ENCODE data around the gene ASS1.

ASS1 gene

GRCh38 chr9:130543368-130543767 is 98.6 kb downstream of the ASS1 start:
- ChIA-PET POLR2A (ENCODE audit: low non-redundant PET) (no interaction called here), CTCF (interaction anchor here (0.7 kb wide), 1 partner anchor 17 kb away, joined by 4 read pairs; no protein-coding TSS in a partner anchor)
- TF ChIP-seq CTCF (conservative IDR thresholded peaks at IDR 0.05; ENCODE audit: low read depth): no peak
- no peak for DNase-seq (ENCODE audit: low spot score)
- peak overlapping the region; percentile 57 for H3K27ac ChIP-seq

DNA sequence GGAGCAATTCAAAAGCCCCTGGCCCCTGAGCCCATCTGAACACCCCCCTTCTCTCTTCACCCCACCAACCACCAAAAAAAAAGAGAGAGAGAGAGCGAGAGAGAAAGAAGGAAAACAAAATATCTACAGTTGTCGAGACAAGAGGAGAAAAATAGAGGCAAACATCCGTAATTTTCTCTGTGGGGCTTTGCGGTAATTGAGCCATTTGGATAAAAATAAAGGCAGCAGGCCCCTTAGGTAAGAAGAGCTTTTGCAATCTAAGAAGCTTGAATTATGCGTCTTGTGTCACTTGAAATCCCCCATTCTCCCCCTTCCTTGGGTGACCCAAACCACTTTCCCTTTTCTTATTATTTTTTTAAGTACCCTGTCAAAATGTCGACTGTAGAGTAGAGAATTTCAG is 99.1 kb downstream of the ASS1 start:
- POLR2A ChIA-PET (ENCODE audit: low non-redundant PET): no interaction called here

GRCh38 chr9:130544364-130544763 is 99.6 kb downstream of the ASS1 start:
- no peak for TF ChIP-seq CTCF (conservative IDR thresholded peaks at IDR 0.05; ENCODE audit: low read depth)
- ChIA-PET CTCF (no interaction called here), POLR2A (ENCODE audit: low non-redundant PET) (no interaction called here)
- H3K27ac ChIP-seq: 0 out of 2 replicates have a peak overlapping the region, but pooled peaks have one; percentile 4
- DNase-seq (ENCODE audit: low spot score): no peak

More for the DNA sequence above, 99.1 kb downstream of the ASS1 start:
- DNase-seq (ENCODE audit: low spot score): no peak
- CTCF ChIA-PET: no interaction called here
- TF ChIP-seq CTCF (conservative IDR thresholded peaks at IDR 0.05; ENCODE audit: low read depth): no peak
- peak overlapping the region; percentile 57 for H3K27ac ChIP-seq

DNA sequence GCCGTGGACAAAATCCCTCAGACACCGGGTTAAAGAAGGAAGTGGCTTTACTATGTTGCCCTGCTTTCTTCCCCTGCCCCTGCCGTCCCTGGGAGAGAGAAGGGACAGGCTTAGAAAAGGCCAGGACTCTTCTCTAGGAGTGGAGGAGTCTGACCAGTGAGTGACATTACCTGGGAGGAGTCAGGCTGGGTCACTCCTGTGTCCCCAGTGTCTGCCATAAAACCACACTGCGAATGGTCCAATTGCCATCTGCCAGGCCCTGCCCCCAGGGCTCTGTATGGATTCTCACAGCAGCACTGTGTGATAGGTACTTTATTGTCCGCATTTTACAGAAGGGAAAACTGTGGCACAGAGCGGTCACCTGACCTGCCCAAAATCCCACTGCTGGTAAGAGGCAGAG is 103.3 kb downstream of the ASS1 start:
- CTCF ChIA-PET: no interaction called here
- POLR2A ChIA-PET (ENCODE audit: low non-redundant PET): no interaction called here
- TF ChIP-seq CTCF (conservative IDR thresholded peaks at IDR 0.05; ENCODE audit: low read depth): no peak
- H3K27ac ChIP-seq: no peak overlapping the region
- DNase-seq (ENCODE audit: low spot score): no peak

GRCh38 chr9:130549093-130549735 is 104.5 kb downstream of the ASS1 start:
- H3K27ac ChIP-seq: no peak overlapping the region
- TF ChIP-seq CTCF (conservative IDR thresholded peaks at IDR 0.05; ENCODE audit: low read depth): no peak
- DNase-seq (ENCODE audit: low spot score): peak; percentile 70
- POLR2A ChIA-PET (ENCODE audit: low non-redundant PET): no interaction called here
- CTCF ChIA-PET: no interaction called here

Measured in RWPE1 (cell line).